NT2/D1 (cell line): ENCODE results near the gene RETN.

Experiments
- YY1 ChIP-seq: IDR thresholded peaks from 2 replicates; pipeline ENCODE4 v1.6.1; 2011; ENCODE audit not compliant: insufficient read length, insufficient read depth
- ZNF274 ChIP-seq: IDR thresholded peaks from 2 replicates; pipeline ENCODE4 v1.6.1; 2011; ENCODE audit warnings: mild to moderate bottlenecking, low read depth, low read length

DNA sequence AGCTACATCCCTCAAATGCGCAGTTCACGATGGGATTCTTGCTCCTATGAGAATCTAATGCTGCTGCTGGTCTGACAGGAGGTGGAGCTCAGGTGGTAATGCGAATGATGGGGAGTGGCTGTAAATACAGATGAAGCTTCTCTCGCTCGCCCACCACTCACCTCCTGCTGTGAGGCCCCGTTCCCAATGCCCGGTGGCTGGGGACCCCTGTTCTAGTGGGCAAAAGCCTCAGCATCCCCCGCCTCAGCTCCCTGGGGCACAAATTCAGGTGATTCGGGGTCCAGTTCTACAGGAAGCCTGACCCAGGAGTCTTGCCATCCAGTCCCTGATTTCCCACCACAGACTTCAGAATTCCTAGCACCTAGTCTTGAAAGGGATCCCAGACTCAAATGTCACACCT lies 3.7 kb downstream of the RETN start:
- TF ChIP-seq YY1, result no peak
- TF ChIP-seq ZNF274, result no peak
